GM23338 (cell line): ENCODE measurements around the gene FZD2. TPM values are rescaled to one million over a fixed set of nuclear protein-coding genes. Genes with fewer than 3 reads are reported as not detected.

ENCODE experiments used
- ATAC-seq: fragments of 200-7000 bp; cut with Tn5 transposase; 3 replicates; pipeline ENCODE4 v1.9.1; 2020
- DNase-seq: peaks from one replicate; pipeline ENCODE4 v3.0.0-alpha.2; 2015; ENCODE audit warnings: low spot score
- H2AFZ ChIP-seq: fragments of 200-600 bp; sonication (generic); 2 replicates; pipeline ENCODE4 v1.8.0; 2016; ENCODE audit warnings: antibody characterized with exemption, mild to moderate bottlenecking, moderate library complexity
- H3F3A ChIP-seq: fragments of 200-600 bp; sonication (generic); replicated peaks from 2 replicates; pipeline ENCODE4 v1.8.0; 2017; ENCODE audit warnings: antibody characterized with exemption, mixed run types, low read depth
- H3K27ac ChIP-seq: fragments of 200-600 bp; sonication (generic); 2 replicates; pipeline ENCODE4 v1.6.1; 2016; ENCODE audit warnings: low read depth
- H3K27me3 ChIP-seq: fragments of 200-600 bp; sonication (generic); 2 replicates; pipeline ENCODE4 v1.8.0; 2016; ENCODE audit warnings: mild to moderate bottlenecking, mixed run types, moderate library complexity; ENCODE audit not compliant: insufficient read depth
- H3K36me3 ChIP-seq: fragments of 200-600 bp; sonication (generic); 2 replicates; pipeline ENCODE4 v1.8.0; 2016; ENCODE audit warnings: mild to moderate bottlenecking; ENCODE audit not compliant: insufficient read depth
- H3K4me1 ChIP-seq: fragments of 200-600 bp; sonication (generic); 2 replicates; pipeline ENCODE4 v1.8.0; 2016; ENCODE audit warnings: mild to moderate bottlenecking, moderate library complexity; ENCODE audit not compliant: insufficient read depth
- H3K4me2 ChIP-seq: fragments of 200-600 bp; sonication (generic); 2 replicates; pipeline ENCODE4 v1.7.1; 2017; ENCODE audit warnings: mixed run types
- H3K4me3 ChIP-seq: fragments of 200-600 bp; sonication (generic); 2 replicates; pipeline ENCODE4 v1.6.1; 2016; ENCODE audit warnings: mixed run types
- H3K79me2 ChIP-seq: fragments of 200-600 bp; sonication (generic); replicated peaks from 2 replicates; pipeline ENCODE4 v1.8.0; 2017; ENCODE audit warnings: mild to moderate bottlenecking; ENCODE audit not compliant: insufficient read depth
- H3K9me2 ChIP-seq: fragments of 200-600 bp; sonication (generic); 2 replicates; pipeline ENCODE4 v1.8.0; 2017; ENCODE audit not compliant: insufficient read depth
- H4K20me1 ChIP-seq: fragments of 200-600 bp; sonication (generic); replicated peaks from 2 replicates; pipeline ENCODE4 v1.8.0; 2017; ENCODE audit warnings: mild to moderate bottlenecking; ENCODE audit not compliant: insufficient read depth
- H3K27ac Mint-ChIP-seq: 2 replicates; pipeline ENCODE4 v1.8.0; 2020; ENCODE audit warnings: inconsistent platforms, mild to moderate bottlenecking, moderate library complexity, mixed read lengths
- H3K27me3 Mint-ChIP-seq: 3 replicates; pipeline ENCODE4 v1.8.0; 2022; ENCODE audit warnings: low read depth, mild to moderate bottlenecking, moderate library complexity, mixed read lengths, inconsistent platforms; ENCODE audit not compliant: insufficient read depth, poor library complexity
- H3K36me3 Mint-ChIP-seq: 3 replicates; pipeline ENCODE4 v1.8.0; 2021; ENCODE audit warnings: low read depth, mild to moderate bottlenecking, inconsistent platforms, moderate library complexity, mixed read lengths
- H3K4me1 Mint-ChIP-seq: 3 replicates; pipeline ENCODE4 v1.8.0; 2020; ENCODE audit warnings: mild to moderate bottlenecking, inconsistent platforms, mixed read lengths
- H3K4me3 Mint-ChIP-seq: 3 replicates; pipeline ENCODE4 v1.8.0; 2021; ENCODE audit warnings: moderate library complexity, mild to moderate bottlenecking, inconsistent platforms, mixed read lengths
- H3K9me3 Mint-ChIP-seq: 3 replicates; pipeline ENCODE4 v1.8.0; 2020; ENCODE audit warnings: moderate library complexity, mild to moderate bottlenecking, inconsistent platforms, mixed read lengths
- CREB1 ChIP-seq: fragments of 250-450 bp; sonication (Bioruptor Pico); IDR thresholded peaks from 2 replicates; pipeline ENCODE4 v1.5.0; 2020; ENCODE audit warnings: low read depth, mild to moderate bottlenecking, moderate library complexity
- CTCF ChIP-seq, 2 experiments: fragments of 200-600 bp in 1 of 2; sonication (generic) in 1 of 2; conservative IDR thresholded peaks; 2 replicates each; pipeline versions ENCODE4 v1.5.1 to v1.6.1; 2016 to 2017; ENCODE audit warnings: antibody characterized with exemption in 2 of 2, low read depth in 2 of 2, mild to moderate bottlenecking in 2 of 2, moderate library complexity in 1 of 2
- ETS1 ChIP-seq: IDR thresholded peaks from 2 replicates; pipeline ENCODE4 v1.6.1; 2016; ENCODE audit warnings: antibody characterized with exemption
- EZH2phosphoT487 ChIP-seq: fragments of 200-600 bp; sonication (generic); IDR thresholded peaks from one replicate; pipeline ENCODE4 v1.8.1; 2018; ENCODE audit warnings: antibody characterized with exemption; ENCODE audit not compliant: unreplicated experiment
- JUNB ChIP-seq: IDR thresholded peaks from one replicate; pipeline ENCODE4 v1.6.1; 2016; ENCODE audit warnings: antibody characterized with exemption; ENCODE audit not compliant: unreplicated experiment
- NANOG ChIP-seq: IDR thresholded peaks from 2 replicates; pipeline ENCODE4 v1.6.1; 2016; ENCODE audit warnings: antibody characterized with exemption, borderline replicate concordance
- POLR2AphosphoS5 ChIP-seq: IDR thresholded peaks from 2 replicates; pipeline ENCODE4 v1.6.1; 2016; ENCODE audit warnings: antibody characterized with exemption, low read depth
- REST ChIP-seq: IDR thresholded peaks from one replicate; pipeline ENCODE4 v1.6.1; 2018; ENCODE audit warnings: antibody characterized with exemption; ENCODE audit not compliant: unreplicated experiment
- STAT1 ChIP-seq: IDR thresholded peaks from one replicate; pipeline ENCODE4 v1.6.1; 2016; ENCODE audit warnings: antibody characterized with exemption; ENCODE audit not compliant: unreplicated experiment
- polyA plus RNA-seq: library from polyadenylated mRNA; unstranded; fragments of >200 nt; fragmentation: Nextera tagmentation; extraction: Ambion mirVana; gene quantifications from 2 replicates; pipeline ENCODE4 v1.2.1, GENCODE V29; 2016
- total RNA-seq: library from RNA; depleted of rRNA; stranded (reverse); fragments of >200 nt; shearing (Covaris generic); gene quantifications from 2 replicates; pipeline ENCODE4 v1.2.3, GENCODE V29; 2014

Gene FZD2
- total and polyA plus RNA-seq, 2 experiments from 2014 or later, result 6.2 to 7.6 TPM

GRCh38 chr17:44572801-44573200 lies 15.5 kb downstream of the FZD2 start (continued):
- TF ChIP-seq CTCF (conservative IDR thresholded peaks at IDR 0.05; ENCODE audit: low read depth in 2 of 2) (no peak), NANOG (no peak), EZH2phosphoT487 (no peak), REST (no peak), STAT1 (no peak)

- H3K4me2 ChIP-seq, result no peak overlapping the region
- ATAC-seq, result no peak
- TF ChIP-seq EZH2phosphoT487 (no peak), POLR2AphosphoS5 (no peak), JUNB (no peak), ETS1 (no peak), CREB1 (CRISPR knock-in tag) (no peak)
These were observed 18.1 kb downstream of the FZD2 start for GRCh38 chr17:44575403-44575802.

More at GRCh38 chr17:44575403-44575802, 18.1 kb downstream of the FZD2 start:
- no peaks in the 10 kb centered on the region for H3K4me1 ChIP-seq
- 0 out of 2 replicates have a peak, but pooled peaks cover 2% of the 10 kb centered on the region for H3F3A ChIP-seq
- no peaks in the 10 kb centered on the region for H3K79me2 ChIP-seq
- H3K27me3 Mint-ChIP-seq, result no peaks in the 10 kb centered on the region
- H3K9me2 ChIP-seq, result no peaks in the 10 kb centered on the region
- no peak overlapping the region for H2AFZ ChIP-seq
- no peaks in the 10 kb centered on the region for H4K20me1 ChIP-seq
- no peaks in the 10 kb centered on the region for H3K36me3 ChIP-seq
- no peak overlapping the region for H3K27ac ChIP-seq
- DNase-seq, result no peak
- H3K4me3 ChIP-seq, result no peak overlapping the region
- H3K4me1 Mint-ChIP-seq, result peaks cover 4% of the 10 kb centered on the region; the same call in 2 of the 3 replicates
- H3K27ac Mint-ChIP-seq, result no peak overlapping the region
- H3K4me3 Mint-ChIP-seq, result no peak overlapping the region
- H3K27me3 ChIP-seq, result no peaks in the 10 kb centered on the region
- no peaks in the 10 kb centered on the region for H3K9me3 Mint-ChIP-seq
- no peaks in the 10 kb centered on the region for H3K36me3 Mint-ChIP-seq
